Liver (tissue), 9 donors: ENCODE data around the gene MAP6. TPM values are rescaled to one million over a fixed set of nuclear protein-coding genes. Genes with fewer than 3 reads are reported as not detected.

ENCODE experiments used
- DNase-seq: peaks from one replicate; pipeline ENCODE4 v3.0.0-alpha.2; 2017; ENCODE audit warnings: low spot score
- H3K27ac ChIP-seq, 2 donors: one replicate each; pipeline ENCODE4 v1.7.0; 2013; ENCODE audit warnings: inconsistent platforms in 2 of 2, low read length in 2 of 2, control low read depth in 1 of 2, low read depth in 1 of 2, mild to moderate bottlenecking in 1 of 2
- H3K27me3 ChIP-seq, 4 donors: one replicate each; pipeline versions ENCODE4 v1.6.1 to v1.7.0; 2013; ENCODE audit warnings: low read length in 3 of 4, inconsistent platforms in 1 of 4, mild to moderate bottlenecking in 1 of 4, moderate library complexity in 1 of 4; ENCODE audit not compliant: control insufficient read depth in 4 of 4, insufficient read depth in 4 of 4
- H3K36me3 ChIP-seq, 4 donors: one replicate each; pipeline versions ENCODE4 v1.6.1 to v1.7.0; 2013; ENCODE audit warnings: low read length in 3 of 4, mild to moderate bottlenecking in 3 of 4, low read depth in 1 of 4, moderate library complexity in 1 of 4; ENCODE audit not compliant: control insufficient read depth in 4 of 4, insufficient read depth in 3 of 4
- H3K4me1 ChIP-seq, 4 donors: one replicate each; pipeline versions ENCODE4 v1.6.1 to v1.7.0; 2013; ENCODE audit warnings: low read length in 3 of 4, mild to moderate bottlenecking in 3 of 4, moderate library complexity in 1 of 4; ENCODE audit not compliant: control insufficient read depth in 4 of 4, insufficient read depth in 4 of 4
- H3K4me3 ChIP-seq, 3 donors: one replicate each; pipeline versions ENCODE4 v1.6.1 to v1.7.0; 2013; ENCODE audit warnings: low read length in 3 of 3, control low read depth in 1 of 3, low read depth in 1 of 3, mild to moderate bottlenecking in 1 of 3
- H3K9ac ChIP-seq, 2 donors: one replicate each; pipeline ENCODE4 v1.7.0; 2013; ENCODE audit warnings: low read length in 2 of 2, mild to moderate bottlenecking in 2 of 2, moderate library complexity in 2 of 2, control low read depth in 1 of 2, low read depth in 1 of 2
- H3K9me3 ChIP-seq, 4 donors: one replicate each; pipeline versions ENCODE4 v1.6.1 to v1.7.0; 2013; ENCODE audit warnings: low read length in 3 of 4; ENCODE audit not compliant: control insufficient read depth in 4 of 4
- EGR1 ChIP-seq, 2 donors: IDR thresholded peaks; 2 replicates each; pipeline ENCODE4 v1.6.1; 2016 to 2018; ENCODE audit warnings: antibody characterized with exemption in 2 of 2, low read depth in 2 of 2
- FOXA1 ChIP-seq: IDR thresholded peaks from 2 replicates; pipeline ENCODE4 v1.6.1; 2016; ENCODE audit warnings: antibody characterized with exemption
- GABPA ChIP-seq, 2 donors: IDR thresholded peaks in 1 of 2; conservative IDR thresholded peaks in 1 of 2; 2 replicates each; pipeline ENCODE4 v1.6.1; 2016; ENCODE audit warnings: antibody characterized with exemption in 2 of 2, mild to moderate bottlenecking in 1 of 2, moderate library complexity in 1 of 2
- HNF4G ChIP-seq: IDR thresholded peaks from 2 replicates; pipeline ENCODE4 v1.6.1; 2016; ENCODE audit warnings: antibody characterized with exemption
- JUND ChIP-seq, 2 donors: IDR thresholded peaks; 2 replicates each; pipeline ENCODE4 v1.6.1; 2016; ENCODE audit warnings: antibody characterized with exemption in 2 of 2
- NR2F2 ChIP-seq: IDR thresholded peaks from 2 replicates; pipeline ENCODE4 v1.6.1; 2016; ENCODE audit warnings: antibody characterized with exemption
- RAD21 ChIP-seq, 2 donors: IDR thresholded peaks; 2 replicates each; pipeline ENCODE4 v1.6.1; 2016; ENCODE audit warnings: antibody characterized with exemption in 2 of 2, mild to moderate bottlenecking in 2 of 2
- RXRA ChIP-seq, 2 donors: IDR thresholded peaks; 2 replicates each; pipeline ENCODE4 v1.6.1; 2017 to 2018; ENCODE audit warnings: antibody characterized with exemption in 2 of 2, mild to moderate bottlenecking in 1 of 2
- SP1 ChIP-seq: IDR thresholded peaks from 2 replicates; pipeline ENCODE4 v1.6.1; 2018; ENCODE audit warnings: antibody characterized with exemption, mild to moderate bottlenecking
- TAF1 ChIP-seq: conservative IDR thresholded peaks from 2 replicates; pipeline ENCODE4 v1.6.1; 2016; ENCODE audit warnings: antibody characterized with exemption, mild to moderate bottlenecking
- YY1 ChIP-seq: IDR thresholded peaks from 2 replicates; pipeline ENCODE4 v1.6.1; 2016; ENCODE audit warnings: antibody characterized with exemption, mild to moderate bottlenecking
- ZBTB33 ChIP-seq: IDR thresholded peaks from 2 replicates; pipeline ENCODE4 v1.6.1; 2016; ENCODE audit warnings: antibody characterized with exemption
- WGBS: extraction: QIAGEN DNeasy Blood & Tissue Kit; methylation state at CpG from one replicate; pipeline ENCODE4 v1.1.7; 2013; 5-methylcytosine and 5-hydroxymethylcytosine counted together
- polyA plus RNA-seq, 2 donors: library from polyadenylated mRNA; stranded (reverse) in 1 of 2; unstranded in 1 of 2; fragments of 200-250 nt in 1 of 2; fragments of >200 nt in 1 of 2; fragmentation: Nextera tagmentation in 1 of 2; extraction: Ambion mirVana in 1 of 2; gene quantifications; one replicate each; pipeline versions ENCODE4 v1.2.1 to v1.2.3, GENCODE V29; 2013 to 2015
- total RNA-seq, 2 donors: library from RNA; depleted of rRNA; stranded (reverse); fragments of >200 nt; gene quantifications; one replicate each; pipeline ENCODE4 v1.2.3, GENCODE V29; 2014
- TF ChIP-seq, protein P1 (sequence below): fragments of 150-350 bp; IDR thresholded peaks from 2 replicates; pipeline ENCODE4 v1.5.1; 2017; ENCODE audit warnings: improper control_type of control experiment, low read depth, low read length; ENCODE audit not compliant: missing input control
- TF ChIP-seq, protein P2 (sequence below): IDR thresholded peaks from 2 replicates; pipeline ENCODE4 v1.6.1; 2016; ENCODE audit warnings: antibody characterized with exemption, mild to moderate bottlenecking
- TF ChIP-seq, protein P3 (sequence below): IDR thresholded peaks from 2 replicates; pipeline ENCODE4 v1.6.1; 2016; ENCODE audit warnings: antibody characterized with exemption
- TF ChIP-seq, protein P4 (sequence below): IDR thresholded peaks from 2 replicates; pipeline ENCODE4 v1.6.1; 2016; ENCODE audit warnings: antibody characterized with exemption
- donor health status: healthy.
- donor health status: healthy.
- donor health status: healthy.
- donor health status: healthy.
- donor health status: healthy.

MAP6 gene
- total and polyA plus RNA-seq, 4 donors: 0.22 to 0.36 (median 0.24) TPM

GRCh38 chr11:75558939-75559843 lies 109.6 kb downstream of the MAP6 start:
- no peak overlapping the region for H3K4me3 ChIP-seq
- 56% methylated on average over 8 of the region's 8 CpGs for WGBS
- DNase-seq: no peak
- H3K27ac ChIP-seq: peak overlapping the region; percentile 71
- TF ChIP-seq, protein P1, sequence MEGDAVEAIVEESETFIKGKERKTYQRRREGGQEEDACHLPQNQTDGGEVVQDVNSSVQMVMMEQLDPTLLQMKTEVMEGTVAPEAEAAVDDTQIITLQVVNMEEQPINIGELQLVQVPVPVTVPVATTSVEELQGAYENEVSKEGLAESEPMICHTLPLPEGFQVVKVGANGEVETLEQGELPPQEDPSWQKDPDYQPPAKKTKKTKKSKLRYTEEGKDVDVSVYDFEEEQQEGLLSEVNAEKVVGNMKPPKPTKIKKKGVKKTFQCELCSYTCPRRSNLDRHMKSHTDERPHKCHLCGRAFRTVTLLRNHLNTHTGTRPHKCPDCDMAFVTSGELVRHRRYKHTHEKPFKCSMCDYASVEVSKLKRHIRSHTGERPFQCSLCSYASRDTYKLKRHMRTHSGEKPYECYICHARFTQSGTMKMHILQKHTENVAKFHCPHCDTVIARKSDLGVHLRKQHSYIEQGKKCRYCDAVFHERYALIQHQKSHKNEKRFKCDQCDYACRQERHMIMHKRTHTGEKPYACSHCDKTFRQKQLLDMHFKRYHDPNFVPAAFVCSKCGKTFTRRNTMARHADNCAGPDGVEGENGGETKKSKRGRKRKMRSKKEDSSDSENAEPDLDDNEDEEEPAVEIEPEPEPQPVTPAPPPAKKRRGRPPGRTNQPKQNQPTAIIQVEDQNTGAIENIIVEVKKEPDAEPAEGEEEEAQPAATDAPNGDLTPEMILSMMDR: no peak
- TF ChIP-seq, protein P2, sequence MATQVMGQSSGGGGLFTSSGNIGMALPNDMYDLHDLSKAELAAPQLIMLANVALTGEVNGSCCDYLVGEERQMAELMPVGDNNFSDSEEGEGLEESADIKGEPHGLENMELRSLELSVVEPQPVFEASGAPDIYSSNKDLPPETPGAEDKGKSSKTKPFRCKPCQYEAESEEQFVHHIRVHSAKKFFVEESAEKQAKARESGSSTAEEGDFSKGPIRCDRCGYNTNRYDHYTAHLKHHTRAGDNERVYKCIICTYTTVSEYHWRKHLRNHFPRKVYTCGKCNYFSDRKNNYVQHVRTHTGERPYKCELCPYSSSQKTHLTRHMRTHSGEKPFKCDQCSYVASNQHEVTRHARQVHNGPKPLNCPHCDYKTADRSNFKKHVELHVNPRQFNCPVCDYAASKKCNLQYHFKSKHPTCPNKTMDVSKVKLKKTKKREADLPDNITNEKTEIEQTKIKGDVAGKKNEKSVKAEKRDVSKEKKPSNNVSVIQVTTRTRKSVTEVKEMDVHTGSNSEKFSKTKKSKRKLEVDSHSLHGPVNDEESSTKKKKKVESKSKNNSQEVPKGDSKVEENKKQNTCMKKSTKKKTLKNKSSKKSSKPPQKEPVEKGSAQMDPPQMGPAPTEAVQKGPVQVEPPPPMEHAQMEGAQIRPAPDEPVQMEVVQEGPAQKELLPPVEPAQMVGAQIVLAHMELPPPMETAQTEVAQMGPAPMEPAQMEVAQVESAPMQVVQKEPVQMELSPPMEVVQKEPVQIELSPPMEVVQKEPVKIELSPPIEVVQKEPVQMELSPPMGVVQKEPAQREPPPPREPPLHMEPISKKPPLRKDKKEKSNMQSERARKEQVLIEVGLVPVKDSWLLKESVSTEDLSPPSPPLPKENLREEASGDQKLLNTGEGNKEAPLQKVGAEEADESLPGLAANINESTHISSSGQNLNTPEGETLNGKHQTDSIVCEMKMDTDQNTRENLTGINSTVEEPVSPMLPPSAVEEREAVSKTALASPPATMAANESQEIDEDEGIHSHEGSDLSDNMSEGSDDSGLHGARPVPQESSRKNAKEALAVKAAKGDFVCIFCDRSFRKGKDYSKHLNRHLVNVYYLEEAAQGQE: peak; percentile 30
- TF ChIP-seq, protein P3, sequence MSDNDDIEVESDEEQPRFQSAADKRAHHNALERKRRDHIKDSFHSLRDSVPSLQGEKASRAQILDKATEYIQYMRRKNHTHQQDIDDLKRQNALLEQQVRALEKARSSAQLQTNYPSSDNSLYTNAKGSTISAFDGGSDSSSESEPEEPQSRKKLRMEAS: peak; percentile 50
- TF ChIP-seq JUND (IDR thresholded peaks at IDR 0.05) (no peak), GABPA (IDR thresholded peaks at IDR 0.05 in 1 of 2, conservative IDR thresholded peaks at IDR 0.05 in 1 of 2) (no peak), HNF4G (no peak), RAD21 (IDR thresholded peaks at IDR 0.05) (peak in 1 of 2 donors; percentile 6), RXRA (IDR thresholded peaks at IDR 0.05) (no peak), FOXA1 (no peak), ZBTB33 (no peak), TAF1 (no peak), EGR1 (IDR thresholded peaks at IDR 0.05; ENCODE audit: low read depth in 2 of 2) (no peak), YY1 (no peak), NR2F2 (peak; percentile 44), SP1 (peak; percentile 40)
- TF ChIP-seq, protein P4, sequence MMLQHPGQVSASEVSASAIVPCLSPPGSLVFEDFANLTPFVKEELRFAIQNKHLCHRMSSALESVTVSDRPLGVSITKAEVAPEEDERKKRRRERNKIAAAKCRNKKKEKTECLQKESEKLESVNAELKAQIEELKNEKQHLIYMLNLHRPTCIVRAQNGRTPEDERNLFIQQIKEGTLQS: no peak
- no peaks in the 10 kb centered on the region for H3K36me3 ChIP-seq
- H3K9me3 ChIP-seq: no peaks in the 10 kb centered on the region
- H3K27me3 ChIP-seq: no peaks in the 10 kb centered on the region
- H3K9ac ChIP-seq: no peak overlapping the region
- peaks cover 9 to 19% (median 12%) of the 10 kb centered on the region in 4 donors for H3K4me1 ChIP-seq
